Liver (tissue), 3 donors: Measurements from ENCODE around the gene AK5.

Source experiments
- JUND ChIP-seq, 2 donors: IDR thresholded peaks; 2 replicates each; pipeline ENCODE4 v1.6.1; 2016; ENCODE audit warnings: antibody characterized with exemption in 2 of 2
- RAD21 ChIP-seq, 2 donors: IDR thresholded peaks; 2 replicates each; pipeline ENCODE4 v1.6.1; 2016; ENCODE audit warnings: antibody characterized with exemption in 2 of 2, mild to moderate bottlenecking in 2 of 2
- SP1 ChIP-seq: IDR thresholded peaks from 2 replicates; pipeline ENCODE4 v1.6.1; 2018; ENCODE audit warnings: antibody characterized with exemption, mild to moderate bottlenecking
- TAF1 ChIP-seq: conservative IDR thresholded peaks from 2 replicates; pipeline ENCODE4 v1.6.1; 2016; ENCODE audit warnings: antibody characterized with exemption, mild to moderate bottlenecking
- YY1 ChIP-seq: IDR thresholded peaks from 2 replicates; pipeline ENCODE4 v1.6.1; 2016; ENCODE audit warnings: antibody characterized with exemption, mild to moderate bottlenecking
- TF ChIP-seq, protein P1 (sequence below): fragments of 150-350 bp; IDR thresholded peaks from 2 replicates; pipeline ENCODE4 v1.5.1; 2017; ENCODE audit warnings: improper control_type of control experiment, low read depth, low read length; ENCODE audit not compliant: missing input control
- TF ChIP-seq, protein P2 (sequence below): IDR thresholded peaks from 2 replicates; pipeline ENCODE4 v1.6.1; 2016; ENCODE audit warnings: antibody characterized with exemption
- TF ChIP-seq, protein P3 (sequence below): IDR thresholded peaks from 2 replicates; pipeline ENCODE4 v1.6.1; 2016; ENCODE audit warnings: antibody characterized with exemption
- TF ChIP-seq, protein P4 (sequence below): IDR thresholded peaks from 2 replicates; pipeline ENCODE4 v1.6.1; 2016; ENCODE audit warnings: antibody characterized with exemption
- TF ChIP-seq, protein P5 (sequence below): IDR thresholded peaks from 2 replicates; pipeline ENCODE4 v1.6.1; 2016; ENCODE audit warnings: antibody characterized with exemption, mild to moderate bottlenecking
- donor health status: healthy.
- donor health status: healthy.

DNA sequence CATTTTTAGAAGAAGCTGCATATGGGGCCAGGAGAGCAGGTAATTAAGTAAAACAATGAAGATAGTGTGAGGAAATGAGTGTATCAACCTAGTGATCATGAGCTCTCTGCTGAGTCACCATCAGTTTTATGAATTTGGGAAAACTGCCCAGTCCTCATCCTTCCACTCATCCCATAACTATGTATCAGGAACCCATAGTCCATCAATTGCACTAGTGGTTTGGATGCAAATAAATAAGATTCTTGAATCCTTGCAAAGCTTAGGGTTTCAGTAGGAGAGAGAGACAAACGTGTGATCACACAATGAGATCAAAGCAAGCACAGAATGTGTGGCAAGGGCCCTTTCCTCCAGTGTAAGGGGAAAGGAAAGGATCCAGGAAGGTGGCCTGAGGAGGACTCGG lies 255.0 kb downstream of the AK5 start:
- TF ChIP-seq, protein P1, sequence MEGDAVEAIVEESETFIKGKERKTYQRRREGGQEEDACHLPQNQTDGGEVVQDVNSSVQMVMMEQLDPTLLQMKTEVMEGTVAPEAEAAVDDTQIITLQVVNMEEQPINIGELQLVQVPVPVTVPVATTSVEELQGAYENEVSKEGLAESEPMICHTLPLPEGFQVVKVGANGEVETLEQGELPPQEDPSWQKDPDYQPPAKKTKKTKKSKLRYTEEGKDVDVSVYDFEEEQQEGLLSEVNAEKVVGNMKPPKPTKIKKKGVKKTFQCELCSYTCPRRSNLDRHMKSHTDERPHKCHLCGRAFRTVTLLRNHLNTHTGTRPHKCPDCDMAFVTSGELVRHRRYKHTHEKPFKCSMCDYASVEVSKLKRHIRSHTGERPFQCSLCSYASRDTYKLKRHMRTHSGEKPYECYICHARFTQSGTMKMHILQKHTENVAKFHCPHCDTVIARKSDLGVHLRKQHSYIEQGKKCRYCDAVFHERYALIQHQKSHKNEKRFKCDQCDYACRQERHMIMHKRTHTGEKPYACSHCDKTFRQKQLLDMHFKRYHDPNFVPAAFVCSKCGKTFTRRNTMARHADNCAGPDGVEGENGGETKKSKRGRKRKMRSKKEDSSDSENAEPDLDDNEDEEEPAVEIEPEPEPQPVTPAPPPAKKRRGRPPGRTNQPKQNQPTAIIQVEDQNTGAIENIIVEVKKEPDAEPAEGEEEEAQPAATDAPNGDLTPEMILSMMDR, result no peak
- TF ChIP-seq, protein P2, sequence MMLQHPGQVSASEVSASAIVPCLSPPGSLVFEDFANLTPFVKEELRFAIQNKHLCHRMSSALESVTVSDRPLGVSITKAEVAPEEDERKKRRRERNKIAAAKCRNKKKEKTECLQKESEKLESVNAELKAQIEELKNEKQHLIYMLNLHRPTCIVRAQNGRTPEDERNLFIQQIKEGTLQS, result no peak
- TF ChIP-seq JUND (IDR thresholded peaks at IDR 0.05), result no peak
- TF ChIP-seq TAF1, result no peak
- no peak for TF ChIP-seq SP1
- TF ChIP-seq, protein P3, sequence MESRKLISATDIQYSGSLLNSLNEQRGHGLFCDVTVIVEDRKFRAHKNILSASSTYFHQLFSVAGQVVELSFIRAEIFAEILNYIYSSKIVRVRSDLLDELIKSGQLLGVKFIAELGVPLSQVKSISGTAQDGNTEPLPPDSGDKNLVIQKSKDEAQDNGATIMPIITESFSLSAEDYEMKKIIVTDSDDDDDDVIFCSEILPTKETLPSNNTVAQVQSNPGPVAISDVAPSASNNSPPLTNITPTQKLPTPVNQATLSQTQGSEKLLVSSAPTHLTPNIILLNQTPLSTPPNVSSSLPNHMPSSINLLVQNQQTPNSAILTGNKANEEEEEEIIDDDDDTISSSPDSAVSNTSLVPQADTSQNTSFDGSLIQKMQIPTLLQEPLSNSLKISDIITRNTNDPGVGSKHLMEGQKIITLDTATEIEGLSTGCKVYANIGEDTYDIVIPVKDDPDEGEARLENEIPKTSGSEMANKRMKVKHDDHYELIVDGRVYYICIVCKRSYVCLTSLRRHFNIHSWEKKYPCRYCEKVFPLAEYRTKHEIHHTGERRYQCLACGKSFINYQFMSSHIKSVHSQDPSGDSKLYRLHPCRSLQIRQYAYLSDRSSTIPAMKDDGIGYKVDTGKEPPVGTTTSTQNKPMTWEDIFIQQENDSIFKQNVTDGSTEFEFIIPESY, result no peak
- TF ChIP-seq, protein P4, sequence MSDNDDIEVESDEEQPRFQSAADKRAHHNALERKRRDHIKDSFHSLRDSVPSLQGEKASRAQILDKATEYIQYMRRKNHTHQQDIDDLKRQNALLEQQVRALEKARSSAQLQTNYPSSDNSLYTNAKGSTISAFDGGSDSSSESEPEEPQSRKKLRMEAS, result no peak
- TF ChIP-seq, protein P5, sequence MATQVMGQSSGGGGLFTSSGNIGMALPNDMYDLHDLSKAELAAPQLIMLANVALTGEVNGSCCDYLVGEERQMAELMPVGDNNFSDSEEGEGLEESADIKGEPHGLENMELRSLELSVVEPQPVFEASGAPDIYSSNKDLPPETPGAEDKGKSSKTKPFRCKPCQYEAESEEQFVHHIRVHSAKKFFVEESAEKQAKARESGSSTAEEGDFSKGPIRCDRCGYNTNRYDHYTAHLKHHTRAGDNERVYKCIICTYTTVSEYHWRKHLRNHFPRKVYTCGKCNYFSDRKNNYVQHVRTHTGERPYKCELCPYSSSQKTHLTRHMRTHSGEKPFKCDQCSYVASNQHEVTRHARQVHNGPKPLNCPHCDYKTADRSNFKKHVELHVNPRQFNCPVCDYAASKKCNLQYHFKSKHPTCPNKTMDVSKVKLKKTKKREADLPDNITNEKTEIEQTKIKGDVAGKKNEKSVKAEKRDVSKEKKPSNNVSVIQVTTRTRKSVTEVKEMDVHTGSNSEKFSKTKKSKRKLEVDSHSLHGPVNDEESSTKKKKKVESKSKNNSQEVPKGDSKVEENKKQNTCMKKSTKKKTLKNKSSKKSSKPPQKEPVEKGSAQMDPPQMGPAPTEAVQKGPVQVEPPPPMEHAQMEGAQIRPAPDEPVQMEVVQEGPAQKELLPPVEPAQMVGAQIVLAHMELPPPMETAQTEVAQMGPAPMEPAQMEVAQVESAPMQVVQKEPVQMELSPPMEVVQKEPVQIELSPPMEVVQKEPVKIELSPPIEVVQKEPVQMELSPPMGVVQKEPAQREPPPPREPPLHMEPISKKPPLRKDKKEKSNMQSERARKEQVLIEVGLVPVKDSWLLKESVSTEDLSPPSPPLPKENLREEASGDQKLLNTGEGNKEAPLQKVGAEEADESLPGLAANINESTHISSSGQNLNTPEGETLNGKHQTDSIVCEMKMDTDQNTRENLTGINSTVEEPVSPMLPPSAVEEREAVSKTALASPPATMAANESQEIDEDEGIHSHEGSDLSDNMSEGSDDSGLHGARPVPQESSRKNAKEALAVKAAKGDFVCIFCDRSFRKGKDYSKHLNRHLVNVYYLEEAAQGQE, result no peak
- TF ChIP-seq RAD21 (IDR thresholded peaks at IDR 0.05), result no peak
- TF ChIP-seq YY1, result no peak
